BJ (cell line): ENCODE results near the gene ACSBG1. TPM values are rescaled to one million over a fixed set of nuclear protein-coding genes. Genes with fewer than 3 reads are reported as not detected.
"Not testable (repeated sequence)": the region's sequence is repeated elsewhere in the genome, so short reads cannot be mapped to it uniquely, and the experiment has no call there.

Experiments
- CTCF ChIA-PET: fragments of 350-600 bp; formaldehyde crosslinking; extraction: SDS; loops from one replicate; lab custom pipeline; 2021; ENCODE audit warnings: antibody characterized with exemption, inconsistent platforms; lab: Yijun Ruan, JAX
- POLR2A ChIA-PET: fragments of 300-600 bp; sonication (Branson Sonifier 250); formaldehyde crosslinking; extraction: SDS; loops from one replicate; lab custom pipeline; 2021; ENCODE audit warnings: antibody characterized with exemption; lab: Charles Lee
- DNase-seq: peaks from one replicate; pipeline ENCODE4 v3.0.0-alpha.2; 2011; ENCODE audit warnings: low read depth
- H3K27me3 ChIP-seq: 2 replicates; pipeline ENCODE4 v1.6.0; 2011; ENCODE audit warnings: low read length; ENCODE audit not compliant: control insufficient read depth, insufficient read depth
- H3K36me3 ChIP-seq: 2 replicates; pipeline ENCODE4 v1.5.1; 2011; ENCODE audit warnings: low read length; ENCODE audit not compliant: control insufficient read depth, insufficient read depth
- H3K4me3 ChIP-seq: 2 replicates; pipeline ENCODE4 v1.5.1; 2011; ENCODE audit warnings: low read depth, mild to moderate bottlenecking, control low read depth, low read length
- polyA plus RNA-seq: library from polyadenylated mRNA; depleted of rRNA; stranded (reverse); fragments of >200 nt; gene quantifications from 2 replicates; pipeline ENCODE4 v1.2.3, GENCODE V29; 2011
- TF ChIP-seq, protein P1 (sequence below): IDR thresholded peaks from 2 replicates; pipeline ENCODE4 v1.5.1; 2011; ENCODE audit warnings: low read depth, mild to moderate bottlenecking, control low read depth, inconsistent platforms, low read length, moderate library complexity; ENCODE audit not compliant: insufficient read depth

ACSBG1 gene
- polyA plus RNA-seq, 1 experiment = 0.01 TPM

DNA sequence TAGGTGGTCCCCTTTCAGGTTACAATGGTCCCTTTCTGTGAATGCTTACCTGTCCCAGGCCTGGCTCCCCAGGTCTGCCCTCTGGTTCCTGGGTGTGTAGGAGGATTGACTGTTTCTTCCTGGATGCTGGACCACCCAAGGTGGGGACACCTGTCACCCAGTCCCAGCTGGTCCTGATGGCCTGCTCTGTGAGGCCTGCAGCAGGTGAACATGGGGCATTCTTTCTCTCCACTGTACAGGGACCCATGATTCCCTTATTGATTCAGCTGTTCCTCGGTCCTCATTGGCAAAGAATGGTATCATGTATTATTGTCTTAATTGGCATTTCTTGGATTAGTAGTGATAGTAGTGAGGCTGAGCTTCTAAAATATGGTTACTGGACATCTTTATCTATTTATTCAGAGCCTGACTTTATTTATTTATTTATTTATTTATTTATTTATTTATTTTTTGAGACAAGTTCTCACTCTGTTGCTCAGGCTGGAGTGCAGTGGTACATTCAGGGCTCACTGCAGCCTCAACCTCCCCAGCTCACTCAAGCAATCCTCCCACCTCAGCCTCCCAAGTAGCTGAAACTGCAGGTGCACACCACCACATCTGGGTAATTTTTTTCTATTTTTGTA is 21.2 kb upstream of the ACSBG1 start:
- Histone ChIP-seq H3K4me3 (no peak overlapping the region), H3K27me3 (peaks cover 2% of the 10 kb centered on the region), H3K36me3 (no peaks in the 10 kb centered on the region)
- ChIA-PET POLR2A (no interaction called here), CTCF (interaction anchor here (1.1 to 1.5 kb wide), 2 partner anchors 124 to 296 kb away, joined by 3 to 5 read pairs; partner anchors contain the start of gene CIB2)
- no peak for DNase-seq
- TF ChIP-seq, protein P1, sequence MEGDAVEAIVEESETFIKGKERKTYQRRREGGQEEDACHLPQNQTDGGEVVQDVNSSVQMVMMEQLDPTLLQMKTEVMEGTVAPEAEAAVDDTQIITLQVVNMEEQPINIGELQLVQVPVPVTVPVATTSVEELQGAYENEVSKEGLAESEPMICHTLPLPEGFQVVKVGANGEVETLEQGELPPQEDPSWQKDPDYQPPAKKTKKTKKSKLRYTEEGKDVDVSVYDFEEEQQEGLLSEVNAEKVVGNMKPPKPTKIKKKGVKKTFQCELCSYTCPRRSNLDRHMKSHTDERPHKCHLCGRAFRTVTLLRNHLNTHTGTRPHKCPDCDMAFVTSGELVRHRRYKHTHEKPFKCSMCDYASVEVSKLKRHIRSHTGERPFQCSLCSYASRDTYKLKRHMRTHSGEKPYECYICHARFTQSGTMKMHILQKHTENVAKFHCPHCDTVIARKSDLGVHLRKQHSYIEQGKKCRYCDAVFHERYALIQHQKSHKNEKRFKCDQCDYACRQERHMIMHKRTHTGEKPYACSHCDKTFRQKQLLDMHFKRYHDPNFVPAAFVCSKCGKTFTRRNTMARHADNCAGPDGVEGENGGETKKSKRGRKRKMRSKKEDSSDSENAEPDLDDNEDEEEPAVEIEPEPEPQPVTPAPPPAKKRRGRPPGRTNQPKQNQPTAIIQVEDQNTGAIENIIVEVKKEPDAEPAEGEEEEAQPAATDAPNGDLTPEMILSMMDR = no peak

DNA sequence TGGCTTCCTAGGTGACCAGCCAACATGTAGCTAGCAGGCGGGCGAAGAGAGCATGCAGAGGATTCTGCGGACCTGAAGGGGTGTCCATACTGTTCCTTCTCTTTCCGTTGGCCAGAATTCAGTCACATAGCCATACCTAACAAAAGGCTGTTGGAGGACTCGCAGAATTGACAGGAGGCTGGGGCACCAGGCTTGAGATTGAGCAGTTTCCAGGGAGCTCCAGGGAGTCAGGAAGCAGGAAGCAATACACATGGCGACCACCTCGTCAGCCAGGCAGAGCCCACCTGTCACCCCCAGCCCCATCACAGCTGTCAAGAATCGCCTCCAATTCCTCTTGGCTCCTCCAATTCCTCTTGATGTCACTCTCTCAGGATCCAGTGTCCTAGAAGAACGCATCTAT is 16.8 kb upstream of the ACSBG1 start:
- POLR2A ChIA-PET = no interaction called here
- H3K4me3 ChIP-seq = no peak overlapping the region
- TF ChIP-seq, protein P1 = no peak
- peaks cover 5% of the 10 kb centered on the region for H3K27me3 ChIP-seq
- CTCF ChIA-PET = interaction anchor here (1.0 to 4.3 kb wide), 2 partner anchors 11 to 21 kb away, joined by 4 to 20 read pairs; no protein-coding TSS in a partner anchor
- DNase-seq = no peak
- H3K36me3 ChIP-seq = no peaks in the 10 kb centered on the region

GRCh38 chr15:78249131-78249530 is 14.8 kb upstream of the ACSBG1 start:
- Histone ChIP-seq H3K4me3 (no peak overlapping the region), H3K36me3 (no peaks in the 10 kb centered on the region), H3K27me3 (peaks cover 3% of the 10 kb centered on the region; the same call in 1 of the 2 replicates)
- TF ChIP-seq, protein P1 = no peak
- ChIA-PET CTCF (interaction anchor here (0.6 to 4.3 kb wide), 2 partner anchors 9 to 141 kb away, joined by 3 to 20 read pairs; no protein-coding TSS in a partner anchor), POLR2A (no interaction called here)
- DNase-seq = no peak

- Histone ChIP-seq H3K4me3 (no peak overlapping the region), H3K36me3 (no peaks in the 10 kb centered on the region), H3K27me3 (peaks cover 3% of the 10 kb centered on the region; the same call in 1 of the 2 replicates)
- DNase-seq = no peak
- ChIA-PET POLR2A (no interaction called here), CTCF (interaction anchor here (10.3 kb wide), 1 partner anchor 137 kb away, joined by 177 read pairs; no protein-coding TSS in a partner anchor)
- TF ChIP-seq, protein P1 = no peak
These were observed 13.5 kb upstream of the ACSBG1 start for GRCh38 chr15:78247911-78248310.

DNA sequence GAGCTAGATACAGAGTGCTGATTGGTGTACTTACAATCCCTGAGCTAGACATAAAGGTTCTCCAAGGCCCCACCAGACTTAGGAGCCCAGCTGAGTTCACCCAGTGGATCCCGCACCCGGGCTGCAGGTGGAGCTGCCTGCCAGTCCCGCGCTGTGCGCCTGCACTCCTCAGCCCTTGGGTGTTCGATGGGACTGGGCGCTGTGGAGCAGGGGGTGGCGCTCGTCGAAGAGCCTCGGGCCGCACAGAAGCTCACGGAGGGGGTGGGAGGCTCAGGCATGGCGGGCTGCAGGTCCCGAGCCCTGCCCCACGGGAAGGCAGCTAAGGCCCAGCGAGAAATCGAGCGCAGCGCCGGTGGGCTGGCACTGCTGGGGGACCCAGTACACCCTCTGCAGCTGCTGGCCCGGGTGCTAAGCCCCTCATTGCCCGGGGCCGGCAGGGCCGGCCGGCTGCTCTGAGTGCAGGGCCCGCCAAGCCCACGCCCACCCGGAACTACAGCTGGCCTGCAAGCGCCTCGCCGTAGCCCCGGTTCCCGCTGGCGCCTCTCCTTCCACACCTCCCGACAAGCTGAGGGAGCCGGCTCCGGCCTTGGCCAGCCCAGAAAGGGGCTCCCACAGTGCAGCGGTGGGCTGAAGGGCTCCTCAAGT is 11.7 kb upstream of the ACSBG1 start:
- H3K27me3 ChIP-seq, POLR2A ChIA-PET, H3K36me3 ChIP-seq, H3K4me3 ChIP-seq, DNase-seq: not testable (repeated sequence)
- CTCF ChIA-PET = interaction anchor here (0.6 to 10.3 kb wide), 3 partner anchors 115 to 147 kb away, joined by 3 to 177 read pairs (median 7); partner anchors contain the start of gene CIB2

DNA sequence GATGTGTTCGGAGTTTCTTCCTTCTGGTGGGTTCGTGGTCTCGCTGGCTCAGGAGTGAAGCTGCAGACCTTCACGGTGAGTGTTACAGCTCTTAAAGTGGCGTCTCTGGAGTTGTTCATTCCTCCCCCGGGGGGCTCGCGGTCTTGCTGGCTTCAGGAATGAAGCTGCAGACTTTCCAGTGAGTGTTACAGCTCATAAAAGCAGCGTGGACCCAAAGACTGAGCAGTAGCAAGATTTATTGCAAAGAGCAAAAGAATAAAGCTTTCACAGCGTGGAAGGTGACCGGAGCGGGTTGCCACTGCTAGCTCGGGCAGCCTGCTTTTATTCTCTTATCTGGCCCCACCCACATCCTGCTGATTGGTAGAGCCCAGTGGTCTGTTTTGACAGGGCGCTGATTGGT is 11.0 kb upstream of the ACSBG1 start:
- H3K4me3 ChIP-seq, DNase-seq, H3K36me3 ChIP-seq, POLR2A ChIA-PET, H3K27me3 ChIP-seq: not testable (repeated sequence)
- CTCF ChIA-PET = interaction anchor here (0.6 to 10.3 kb wide), 6 partner anchors 32 to 286 kb away, joined by 3 to 177 read pairs (median 5); partner anchors contain the start of gene CIB2
